HEK293 (cell line): Measurements from ENCODE around the gene IMMP2L.

ENCODE experiments used
- GFI1B ChIP-seq: fragments of 450-650 bp; formaldehyde crosslinking; IDR thresholded peaks from 2 replicates; pipeline ENCODE4 v1.5.1; 2016; ENCODE audit warnings: missing biosample characterization, missing genetic modification characterization
- IKZF3 ChIP-seq: fragments of 450-650 bp; IDR thresholded peaks from 2 replicates; pipeline ENCODE4 v1.5.0; 2018; ENCODE audit warnings: missing biosample characterization, mild to moderate bottlenecking, missing genetic modification characterization, moderate library complexity
- KLF10 ChIP-seq: fragments of 450-650 bp; IDR thresholded peaks from 2 replicates; pipeline ENCODE4 v1.5.1; 2018; ENCODE audit warnings: missing biosample characterization, mild to moderate bottlenecking, missing genetic modification characterization
- ZBTB17 ChIP-seq: fragments of 450-650 bp; formaldehyde crosslinking; IDR thresholded peaks from 2 replicates; pipeline ENCODE4 v1.5.1; 2016; ENCODE audit warnings: missing biosample characterization, missing genetic modification characterization
- ZBTB8A ChIP-seq: fragments of 450-650 bp; formaldehyde crosslinking; IDR thresholded peaks from 2 replicates; pipeline ENCODE4 v1.5.1; 2016; ENCODE audit warnings: missing biosample characterization, missing genetic modification characterization
- ZEB2 ChIP-seq: fragments of 450-650 bp; formaldehyde crosslinking; IDR thresholded peaks from 2 replicates; pipeline ENCODE4 v1.5.1; 2016; ENCODE audit warnings: missing biosample characterization, missing genetic modification characterization
- ZNF2 ChIP-seq: fragments of 450-650 bp; formaldehyde crosslinking; IDR thresholded peaks from 2 replicates; pipeline ENCODE4 v1.5.1; 2016; ENCODE audit warnings: missing biosample characterization, missing genetic modification characterization
- ZNF239 ChIP-seq: fragments of 450-650 bp; formaldehyde crosslinking; IDR thresholded peaks from 2 replicates; pipeline ENCODE4 v1.5.1; 2016; ENCODE audit warnings: missing biosample characterization, missing genetic modification characterization
- ZNF366 ChIP-seq: fragments of 450-650 bp; formaldehyde crosslinking; conservative IDR thresholded peaks from 2 replicates; pipeline ENCODE4 v1.5.1; 2016; ENCODE audit warnings: missing biosample characterization, missing genetic modification characterization
- ZNF560 ChIP-seq: fragments of 450-650 bp; formaldehyde crosslinking; IDR thresholded peaks from 2 replicates; pipeline ENCODE4 v1.5.1; 2017; ENCODE audit warnings: missing biosample characterization, missing genetic modification characterization, borderline replicate concordance
- ZNF654 ChIP-seq: fragments of 450-650 bp; formaldehyde crosslinking; IDR thresholded peaks from 2 replicates; pipeline ENCODE4 v1.5.1; 2016; ENCODE audit warnings: low read depth, missing biosample characterization, missing genetic modification characterization
- ZNF776 ChIP-seq: fragments of 450-650 bp; formaldehyde crosslinking; IDR thresholded peaks from 2 replicates; pipeline ENCODE4 v1.5.0; 2017; ENCODE audit warnings: missing biosample characterization, missing genetic modification characterization, borderline replicate concordance
- ZNF843 ChIP-seq: fragments of 450-650 bp; formaldehyde crosslinking; IDR thresholded peaks from 2 replicates; pipeline ENCODE4 v1.5.1; 2016; ENCODE audit warnings: missing biosample characterization, missing genetic modification characterization
- TF ChIP-seq, protein P1 (sequence below): fragments of 450-650 bp; formaldehyde crosslinking; IDR thresholded peaks from 2 replicates; pipeline ENCODE4 v1.5.1; 2017; ENCODE audit warnings: missing biosample characterization, missing genetic modification characterization
- TF ChIP-seq, protein P2 (sequence below): fragments of 450-650 bp; formaldehyde crosslinking; IDR thresholded peaks from 2 replicates; pipeline ENCODE4 v1.5.1; 2016; ENCODE audit warnings: missing biosample characterization, missing genetic modification characterization, borderline replicate concordance
- TF ChIP-seq, protein P3 (sequence below): fragments of 450-650 bp; formaldehyde crosslinking; IDR thresholded peaks from 2 replicates; pipeline ENCODE4 v1.5.1; 2016; ENCODE audit warnings: missing biosample characterization, missing genetic modification characterization
- TF ChIP-seq, protein P4 (sequence below): fragments of 450-650 bp; formaldehyde crosslinking; IDR thresholded peaks from 2 replicates; pipeline ENCODE4 v1.5.1; 2017; ENCODE audit warnings: missing biosample characterization, missing genetic modification characterization
- TF ChIP-seq, protein P5 (sequence below): fragments of 450-650 bp; formaldehyde crosslinking; IDR thresholded peaks from 2 replicates; pipeline ENCODE4 v1.5.1; 2016; ENCODE audit warnings: missing biosample characterization, missing genetic modification characterization
- TF ChIP-seq, protein P6 (sequence below): fragments of 450-650 bp; formaldehyde crosslinking; IDR thresholded peaks from 2 replicates; pipeline ENCODE4 v1.5.1; 2017; ENCODE audit warnings: missing biosample characterization, missing genetic modification characterization
- TF ChIP-seq, protein P7 (sequence below): fragments of 450-650 bp; IDR thresholded peaks from 2 replicates; pipeline ENCODE4 v1.5.1; 2018; ENCODE audit warnings: missing biosample characterization, mild to moderate bottlenecking, missing genetic modification characterization
- TF ChIP-seq, protein P8 (sequence below): fragments of 450-650 bp; formaldehyde crosslinking; IDR thresholded peaks from 2 replicates; pipeline ENCODE4 v1.5.1; 2016; ENCODE audit warnings: missing biosample characterization, missing genetic modification characterization, borderline replicate concordance

The IMMP2L gene

DNA sequence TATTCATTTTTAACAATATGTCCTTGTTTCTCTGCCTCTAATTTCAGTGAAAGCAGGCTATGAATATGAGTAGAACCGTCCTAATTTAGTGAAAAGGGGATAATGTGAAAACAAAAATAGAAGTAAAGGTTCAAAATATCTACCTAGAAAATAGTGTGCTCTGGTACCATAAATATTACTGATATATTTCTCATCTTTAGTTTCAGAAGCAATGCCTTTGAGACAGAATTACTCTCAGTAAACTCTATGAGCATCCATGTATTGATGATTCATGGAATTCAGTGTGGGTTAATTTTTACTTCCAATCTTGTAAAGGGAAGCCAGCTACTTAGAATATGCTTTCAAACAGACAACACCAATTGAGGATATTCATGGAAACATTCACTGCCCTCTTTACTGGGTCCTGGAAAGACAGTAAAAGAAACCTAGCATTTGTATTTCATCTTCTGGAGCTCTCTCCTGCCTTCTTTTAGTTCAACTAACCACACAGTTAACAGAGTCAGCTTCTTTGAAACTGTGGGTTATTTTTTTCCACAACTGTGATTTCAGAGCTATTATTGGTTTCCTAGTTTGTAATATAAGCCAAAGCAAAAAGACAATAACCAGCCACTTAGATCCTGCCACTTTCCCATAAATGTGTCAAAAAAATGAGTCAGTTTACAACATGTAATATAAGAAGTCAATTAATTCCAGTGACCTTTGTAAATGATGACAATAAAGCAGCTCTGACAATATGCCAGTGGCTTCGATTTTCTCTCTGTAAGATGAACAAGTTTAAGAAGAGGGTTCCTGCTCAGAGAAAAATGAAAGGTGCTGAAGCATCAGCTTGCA, 469.7 kb downstream of the IMMP2L start (continued):
- TF ChIP-seq, protein P1, sequence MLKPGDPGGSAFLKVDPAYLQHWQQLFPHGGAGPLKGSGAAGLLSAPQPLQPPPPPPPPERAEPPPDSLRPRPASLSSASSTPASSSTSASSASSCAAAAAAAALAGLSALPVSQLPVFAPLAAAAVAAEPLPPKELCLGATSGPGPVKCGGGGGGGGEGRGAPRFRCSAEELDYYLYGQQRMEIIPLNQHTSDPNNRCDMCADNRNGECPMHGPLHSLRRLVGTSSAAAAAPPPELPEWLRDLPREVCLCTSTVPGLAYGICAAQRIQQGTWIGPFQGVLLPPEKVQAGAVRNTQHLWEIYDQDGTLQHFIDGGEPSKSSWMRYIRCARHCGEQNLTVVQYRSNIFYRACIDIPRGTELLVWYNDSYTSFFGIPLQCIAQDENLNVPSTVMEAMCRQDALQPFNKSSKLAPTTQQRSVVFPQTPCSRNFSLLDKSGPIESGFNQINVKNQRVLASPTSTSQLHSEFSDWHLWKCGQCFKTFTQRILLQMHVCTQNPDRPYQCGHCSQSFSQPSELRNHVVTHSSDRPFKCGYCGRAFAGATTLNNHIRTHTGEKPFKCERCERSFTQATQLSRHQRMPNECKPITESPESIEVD, result peak; percentile 97
- TF ChIP-seq, protein P2, sequence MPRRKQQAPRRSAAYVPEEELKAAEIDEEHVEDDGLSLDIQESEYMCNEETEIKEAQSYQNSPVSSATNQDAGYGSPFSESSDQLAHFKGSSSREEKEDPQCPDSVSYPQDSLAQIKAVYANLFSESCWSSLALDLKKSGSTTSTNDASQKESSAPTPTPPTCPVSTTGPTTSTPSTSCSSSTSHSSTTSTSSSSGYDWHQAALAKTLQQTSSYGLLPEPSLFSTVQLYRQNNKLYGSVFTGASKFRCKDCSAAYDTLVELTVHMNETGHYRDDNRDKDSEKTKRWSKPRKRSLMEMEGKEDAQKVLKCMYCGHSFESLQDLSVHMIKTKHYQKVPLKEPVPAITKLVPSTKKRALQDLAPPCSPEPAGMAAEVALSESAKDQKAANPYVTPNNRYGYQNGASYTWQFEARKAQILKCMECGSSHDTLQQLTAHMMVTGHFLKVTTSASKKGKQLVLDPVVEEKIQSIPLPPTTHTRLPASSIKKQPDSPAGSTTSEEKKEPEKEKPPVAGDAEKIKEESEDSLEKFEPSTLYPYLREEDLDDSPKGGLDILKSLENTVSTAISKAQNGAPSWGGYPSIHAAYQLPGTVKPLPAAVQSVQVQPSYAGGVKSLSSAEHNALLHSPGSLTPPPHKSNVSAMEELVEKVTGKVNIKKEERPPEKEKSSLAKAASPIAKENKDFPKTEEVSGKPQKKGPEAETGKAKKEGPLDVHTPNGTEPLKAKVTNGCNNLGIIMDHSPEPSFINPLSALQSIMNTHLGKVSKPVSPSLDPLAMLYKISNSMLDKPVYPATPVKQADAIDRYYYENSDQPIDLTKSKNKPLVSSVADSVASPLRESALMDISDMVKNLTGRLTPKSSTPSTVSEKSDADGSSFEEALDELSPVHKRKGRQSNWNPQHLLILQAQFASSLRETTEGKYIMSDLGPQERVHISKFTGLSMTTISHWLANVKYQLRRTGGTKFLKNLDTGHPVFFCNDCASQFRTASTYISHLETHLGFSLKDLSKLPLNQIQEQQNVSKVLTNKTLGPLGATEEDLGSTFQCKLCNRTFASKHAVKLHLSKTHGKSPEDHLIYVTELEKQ (tag by site-specific recombination), result peak; percentile 66; the same call in 1 of the 2 replicates
- peak; percentile 87 for TF ChIP-seq ZNF366 (tag by site-specific recombination)
- TF ChIP-seq ZBTB17 (tag by site-specific recombination), result no peak
- TF ChIP-seq, protein P3, sequence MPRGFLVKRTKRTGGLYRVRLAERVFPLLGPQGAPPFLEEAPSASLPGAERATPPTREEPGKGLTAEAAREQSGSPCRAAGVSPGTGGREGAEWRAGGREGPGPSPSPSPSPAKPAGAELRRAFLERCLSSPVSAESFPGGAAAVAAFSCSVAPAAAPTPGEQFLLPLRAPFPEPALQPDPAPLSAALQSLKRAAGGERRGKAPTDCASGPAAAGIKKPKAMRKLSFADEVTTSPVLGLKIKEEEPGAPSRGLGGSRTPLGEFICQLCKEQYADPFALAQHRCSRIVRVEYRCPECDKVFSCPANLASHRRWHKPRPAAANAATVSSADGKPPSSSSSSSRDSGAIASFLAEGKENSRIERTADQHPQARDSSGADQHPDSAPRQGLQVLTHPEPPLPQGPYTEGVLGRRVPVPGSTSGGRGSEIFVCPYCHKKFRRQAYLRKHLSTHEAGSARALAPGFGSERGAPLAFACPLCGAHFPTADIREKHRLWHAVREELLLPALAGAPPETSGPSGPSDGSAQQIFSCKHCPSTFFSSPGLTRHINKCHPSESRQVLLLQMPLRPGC (tag by site-specific recombination), result peak; percentile 79; the same call in 1 of the 2 replicates
- TF ChIP-seq, protein P4, sequence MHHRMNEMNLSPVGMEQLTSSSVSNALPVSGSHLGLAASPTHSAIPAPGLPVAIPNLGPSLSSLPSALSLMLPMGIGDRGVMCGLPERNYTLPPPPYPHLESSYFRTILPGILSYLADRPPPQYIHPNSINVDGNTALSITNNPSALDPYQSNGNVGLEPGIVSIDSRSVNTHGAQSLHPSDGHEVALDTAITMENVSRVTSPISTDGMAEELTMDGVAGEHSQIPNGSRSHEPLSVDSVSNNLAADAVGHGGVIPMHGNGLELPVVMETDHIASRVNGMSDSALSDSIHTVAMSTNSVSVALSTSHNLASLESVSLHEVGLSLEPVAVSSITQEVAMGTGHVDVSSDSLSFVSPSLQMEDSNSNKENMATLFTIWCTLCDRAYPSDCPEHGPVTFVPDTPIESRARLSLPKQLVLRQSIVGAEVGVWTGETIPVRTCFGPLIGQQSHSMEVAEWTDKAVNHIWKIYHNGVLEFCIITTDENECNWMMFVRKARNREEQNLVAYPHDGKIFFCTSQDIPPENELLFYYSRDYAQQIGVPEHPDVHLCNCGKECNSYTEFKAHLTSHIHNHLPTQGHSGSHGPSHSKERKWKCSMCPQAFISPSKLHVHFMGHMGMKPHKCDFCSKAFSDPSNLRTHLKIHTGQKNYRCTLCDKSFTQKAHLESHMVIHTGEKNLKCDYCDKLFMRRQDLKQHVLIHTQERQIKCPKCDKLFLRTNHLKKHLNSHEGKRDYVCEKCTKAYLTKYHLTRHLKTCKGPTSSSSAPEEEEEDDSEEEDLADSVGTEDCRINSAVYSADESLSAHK, result peak; percentile 86
- peak; percentile 84 for TF ChIP-seq ZEB2 (tag by site-specific recombination)
- no peak for TF ChIP-seq ZNF776
- peak; percentile 38; the same call in 1 of the 2 replicates for TF ChIP-seq KLF10 (tag by site-specific recombination)
- TF ChIP-seq ZBTB8A (tag by site-specific recombination), result no peak
- TF ChIP-seq, protein P5, sequence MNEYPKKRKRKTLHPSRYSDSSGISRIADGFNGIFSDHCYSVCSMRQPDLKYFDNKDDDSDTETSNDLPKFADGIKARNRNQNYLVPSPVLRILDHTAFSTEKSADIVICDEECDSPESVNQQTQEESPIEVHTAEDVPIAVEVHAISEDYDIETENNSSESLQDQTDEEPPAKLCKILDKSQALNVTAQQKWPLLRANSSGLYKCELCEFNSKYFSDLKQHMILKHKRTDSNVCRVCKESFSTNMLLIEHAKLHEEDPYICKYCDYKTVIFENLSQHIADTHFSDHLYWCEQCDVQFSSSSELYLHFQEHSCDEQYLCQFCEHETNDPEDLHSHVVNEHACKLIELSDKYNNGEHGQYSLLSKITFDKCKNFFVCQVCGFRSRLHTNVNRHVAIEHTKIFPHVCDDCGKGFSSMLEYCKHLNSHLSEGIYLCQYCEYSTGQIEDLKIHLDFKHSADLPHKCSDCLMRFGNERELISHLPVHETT (tag by site-specific recombination), result peak; percentile 63
- TF ChIP-seq ZNF2 (tag by site-specific recombination), result 0 out of 2 replicates have a peak, but pooled peaks have one; percentile 44
- TF ChIP-seq, protein P6, sequence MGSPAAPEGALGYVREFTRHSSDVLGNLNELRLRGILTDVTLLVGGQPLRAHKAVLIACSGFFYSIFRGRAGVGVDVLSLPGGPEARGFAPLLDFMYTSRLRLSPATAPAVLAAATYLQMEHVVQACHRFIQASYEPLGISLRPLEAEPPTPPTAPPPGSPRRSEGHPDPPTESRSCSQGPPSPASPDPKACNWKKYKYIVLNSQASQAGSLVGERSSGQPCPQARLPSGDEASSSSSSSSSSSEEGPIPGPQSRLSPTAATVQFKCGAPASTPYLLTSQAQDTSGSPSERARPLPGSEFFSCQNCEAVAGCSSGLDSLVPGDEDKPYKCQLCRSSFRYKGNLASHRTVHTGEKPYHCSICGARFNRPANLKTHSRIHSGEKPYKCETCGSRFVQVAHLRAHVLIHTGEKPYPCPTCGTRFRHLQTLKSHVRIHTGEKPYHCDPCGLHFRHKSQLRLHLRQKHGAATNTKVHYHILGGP (tag by site-specific recombination), result peak; percentile 55; the same call in 1 of the 2 replicates
- no peak; the same call in 1 of the 2 replicates for TF ChIP-seq ZNF654 (tag by site-specific recombination)
- TF ChIP-seq ZNF843 (tag by site-specific recombination), result peak; percentile 97
- TF ChIP-seq, protein P7, sequence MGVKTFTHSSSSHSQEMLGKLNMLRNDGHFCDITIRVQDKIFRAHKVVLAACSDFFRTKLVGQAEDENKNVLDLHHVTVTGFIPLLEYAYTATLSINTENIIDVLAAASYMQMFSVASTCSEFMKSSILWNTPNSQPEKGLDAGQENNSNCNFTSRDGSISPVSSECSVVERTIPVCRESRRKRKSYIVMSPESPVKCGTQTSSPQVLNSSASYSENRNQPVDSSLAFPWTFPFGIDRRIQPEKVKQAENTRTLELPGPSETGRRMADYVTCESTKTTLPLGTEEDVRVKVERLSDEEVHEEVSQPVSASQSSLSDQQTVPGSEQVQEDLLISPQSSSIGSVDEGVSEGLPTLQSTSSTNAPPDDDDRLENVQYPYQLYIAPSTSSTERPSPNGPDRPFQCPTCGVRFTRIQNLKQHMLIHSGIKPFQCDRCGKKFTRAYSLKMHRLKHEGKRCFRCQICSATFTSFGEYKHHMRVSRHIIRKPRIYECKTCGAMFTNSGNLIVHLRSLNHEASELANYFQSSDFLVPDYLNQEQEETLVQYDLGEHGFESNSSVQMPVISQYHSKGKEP (tag by site-specific recombination), result peak; percentile 76
- TF ChIP-seq IKZF3, result peak; percentile 85
- no peak for TF ChIP-seq ZNF239 (tag by site-specific recombination)
- TF ChIP-seq ZNF560, result no peak
- peak; percentile 81; the same call in 1 of the 2 replicates for TF ChIP-seq GFI1B (tag by site-specific recombination)
- TF ChIP-seq, protein P8, sequence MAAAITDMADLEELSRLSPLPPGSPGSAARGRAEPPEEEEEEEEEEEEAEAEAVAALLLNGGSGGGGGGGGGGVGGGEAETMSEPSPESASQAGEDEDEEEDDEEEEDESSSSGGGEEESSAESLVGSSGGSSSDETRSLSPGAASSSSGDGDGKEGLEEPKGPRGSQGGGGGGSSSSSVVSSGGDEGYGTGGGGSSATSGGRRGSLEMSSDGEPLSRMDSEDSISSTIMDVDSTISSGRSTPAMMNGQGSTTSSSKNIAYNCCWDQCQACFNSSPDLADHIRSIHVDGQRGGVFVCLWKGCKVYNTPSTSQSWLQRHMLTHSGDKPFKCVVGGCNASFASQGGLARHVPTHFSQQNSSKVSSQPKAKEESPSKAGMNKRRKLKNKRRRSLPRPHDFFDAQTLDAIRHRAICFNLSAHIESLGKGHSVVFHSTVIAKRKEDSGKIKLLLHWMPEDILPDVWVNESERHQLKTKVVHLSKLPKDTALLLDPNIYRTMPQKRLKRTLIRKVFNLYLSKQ (tag by site-specific recombination), result no peak
